MM.1S (cell line): ENCODE measurements around the gene VKORC1.

Experiments
- CTCF ChIP-seq: fragments of 300-600 bp; sonication (generic); IDR thresholded peaks from 2 replicates; pipeline ENCODE4 v1.5.1; 2016; ENCODE audit warnings: antibody characterized with exemption, low read length, mixed read lengths
- EZH2 ChIP-seq: fragments of 300-600 bp; sonication (generic); optimal IDR thresholded peaks from 2 replicates; pipeline ENCODE3; 2017; ENCODE audit warnings: low read depth, mild to moderate bottlenecking, antibody characterized with exemption, low read length, mixed read lengths

DNA sequence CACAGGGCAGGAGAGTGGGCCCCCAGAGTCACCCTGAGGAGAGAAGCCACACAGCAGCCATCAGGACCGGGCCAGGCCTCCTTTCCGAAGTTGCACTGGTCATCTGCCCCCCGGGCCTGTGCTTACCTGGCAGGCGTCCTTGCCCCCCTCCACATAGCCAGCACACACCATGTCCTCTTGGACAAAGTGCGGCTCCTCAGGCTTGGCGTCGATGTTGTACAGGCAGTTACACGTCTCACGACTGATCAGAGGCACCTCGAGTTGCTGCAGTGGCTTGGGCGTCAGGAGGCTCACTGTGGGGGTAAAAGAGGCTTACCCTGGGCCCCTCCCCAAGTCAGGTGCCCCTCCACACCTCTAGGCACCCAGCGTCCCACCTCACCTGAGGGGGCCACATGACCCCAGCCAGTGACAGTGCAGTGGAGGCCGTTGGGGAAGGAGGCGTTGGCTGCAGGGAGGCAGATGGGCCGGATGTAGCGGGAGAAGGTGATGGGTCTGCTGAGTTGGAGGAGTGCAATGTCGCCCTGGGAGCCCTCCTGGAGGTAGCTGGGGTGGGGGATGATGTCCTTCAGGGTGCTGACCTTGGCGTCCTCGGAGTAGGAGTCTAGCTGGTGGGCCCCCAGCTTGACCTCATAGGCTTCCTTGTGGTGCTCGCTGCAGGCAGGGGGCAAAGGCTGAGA is 37.8 kb upstream of the VKORC1 start:
- TF ChIP-seq EZH2: no peak
- TF ChIP-seq CTCF: no peak
